DOHH2 (cell line): Measurements from ENCODE around the gene OR2T3.
"Not testable (repeated sequence)": the region's sequence is repeated elsewhere in the genome, so short reads cannot be mapped to it uniquely, and the experiment has no call there.

Source experiments
- EZH2phosphoT487 ChIP-seq: fragments of 200-600 bp; sonication (generic); IDR thresholded peaks from 2 replicates; pipeline ENCODE4 v1.6.1; 2017; ENCODE audit warnings: borderline replicate concordance, mild to moderate bottlenecking, antibody characterized with exemption, low read length, moderate library complexity, mixed read lengths
- TF ChIP-seq, protein P1 (sequence below): fragments of 200-600 bp; sonication (generic); IDR thresholded peaks from one replicate; pipeline ENCODE4 v1.5.1; 2014; ENCODE audit warnings: antibody characterized with exemption, mild to moderate bottlenecking, low read depth, low read length; ENCODE audit not compliant: poor library complexity, severe bottlenecking

DNA sequence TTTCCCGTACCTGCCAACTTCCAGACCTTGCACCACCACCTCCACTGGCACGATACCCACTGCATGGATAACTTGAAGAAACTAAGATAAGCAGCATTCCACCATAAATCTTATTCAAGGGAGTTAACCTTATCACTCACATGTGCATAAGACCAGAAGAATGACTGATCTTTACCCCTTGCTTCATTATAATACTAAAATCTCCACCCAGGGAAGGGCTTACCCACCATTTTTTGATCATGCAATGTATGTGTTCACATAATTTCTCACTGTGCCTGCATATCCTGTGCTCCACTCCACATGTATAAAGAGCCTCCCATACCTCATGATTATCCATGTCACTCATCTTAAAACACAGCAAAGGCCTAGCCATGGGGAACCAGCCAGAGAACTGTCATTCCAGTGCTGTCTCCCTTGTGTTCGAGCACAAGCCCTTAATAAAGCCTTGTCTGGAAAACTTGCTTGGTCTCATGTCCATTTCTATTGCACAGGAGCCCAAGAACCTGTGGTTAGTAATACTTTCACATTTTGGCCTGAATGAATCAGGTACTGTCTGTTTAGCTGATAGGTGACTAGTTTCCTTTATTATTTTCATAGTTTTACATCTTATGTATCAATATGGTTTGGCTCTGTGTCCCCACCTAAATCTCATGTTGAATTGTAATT is 45.5 kb upstream of the OR2T3 start:
- TF ChIP-seq, protein P1, sequence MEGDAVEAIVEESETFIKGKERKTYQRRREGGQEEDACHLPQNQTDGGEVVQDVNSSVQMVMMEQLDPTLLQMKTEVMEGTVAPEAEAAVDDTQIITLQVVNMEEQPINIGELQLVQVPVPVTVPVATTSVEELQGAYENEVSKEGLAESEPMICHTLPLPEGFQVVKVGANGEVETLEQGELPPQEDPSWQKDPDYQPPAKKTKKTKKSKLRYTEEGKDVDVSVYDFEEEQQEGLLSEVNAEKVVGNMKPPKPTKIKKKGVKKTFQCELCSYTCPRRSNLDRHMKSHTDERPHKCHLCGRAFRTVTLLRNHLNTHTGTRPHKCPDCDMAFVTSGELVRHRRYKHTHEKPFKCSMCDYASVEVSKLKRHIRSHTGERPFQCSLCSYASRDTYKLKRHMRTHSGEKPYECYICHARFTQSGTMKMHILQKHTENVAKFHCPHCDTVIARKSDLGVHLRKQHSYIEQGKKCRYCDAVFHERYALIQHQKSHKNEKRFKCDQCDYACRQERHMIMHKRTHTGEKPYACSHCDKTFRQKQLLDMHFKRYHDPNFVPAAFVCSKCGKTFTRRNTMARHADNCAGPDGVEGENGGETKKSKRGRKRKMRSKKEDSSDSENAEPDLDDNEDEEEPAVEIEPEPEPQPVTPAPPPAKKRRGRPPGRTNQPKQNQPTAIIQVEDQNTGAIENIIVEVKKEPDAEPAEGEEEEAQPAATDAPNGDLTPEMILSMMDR = not testable (repeated sequence)
- not testable (repeated sequence) for TF ChIP-seq EZH2phosphoT487
